Measurements from ENCODE around the gene ANKRD63.

GRCh38 chr15:40312370-40313158 is 29.7 kb upstream of the ANKRD63 start:
- TF ChIP-seq, protein P1, sequence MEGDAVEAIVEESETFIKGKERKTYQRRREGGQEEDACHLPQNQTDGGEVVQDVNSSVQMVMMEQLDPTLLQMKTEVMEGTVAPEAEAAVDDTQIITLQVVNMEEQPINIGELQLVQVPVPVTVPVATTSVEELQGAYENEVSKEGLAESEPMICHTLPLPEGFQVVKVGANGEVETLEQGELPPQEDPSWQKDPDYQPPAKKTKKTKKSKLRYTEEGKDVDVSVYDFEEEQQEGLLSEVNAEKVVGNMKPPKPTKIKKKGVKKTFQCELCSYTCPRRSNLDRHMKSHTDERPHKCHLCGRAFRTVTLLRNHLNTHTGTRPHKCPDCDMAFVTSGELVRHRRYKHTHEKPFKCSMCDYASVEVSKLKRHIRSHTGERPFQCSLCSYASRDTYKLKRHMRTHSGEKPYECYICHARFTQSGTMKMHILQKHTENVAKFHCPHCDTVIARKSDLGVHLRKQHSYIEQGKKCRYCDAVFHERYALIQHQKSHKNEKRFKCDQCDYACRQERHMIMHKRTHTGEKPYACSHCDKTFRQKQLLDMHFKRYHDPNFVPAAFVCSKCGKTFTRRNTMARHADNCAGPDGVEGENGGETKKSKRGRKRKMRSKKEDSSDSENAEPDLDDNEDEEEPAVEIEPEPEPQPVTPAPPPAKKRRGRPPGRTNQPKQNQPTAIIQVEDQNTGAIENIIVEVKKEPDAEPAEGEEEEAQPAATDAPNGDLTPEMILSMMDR (IDR thresholded peaks at IDR 0.05), result no peak
- TF ChIP-seq POLR2A (IDR thresholded peaks at IDR 0.05), result no peak

Measured in tibial nerve (tissue), 3 donors.